Endodermal cell (in vitro differentiated cells): ENCODE measurements around the gene ZNF81. TPM values are rescaled to one million over a fixed set of nuclear protein-coding genes. Genes with fewer than 3 reads are reported as not detected.

Experiments used
- DNase-seq: peaks from one replicate; pipeline ENCODE4 v3.0.0-alpha.2; 2017
- H3K27ac ChIP-seq: 2 replicates; pipeline ENCODE4 v1.5.1; 2013; ENCODE audit warnings: mild to moderate bottlenecking, low read depth, low read length, moderate library complexity
- H3K27me3 ChIP-seq: 2 replicates; pipeline ENCODE4 v1.6.1; 2013; ENCODE audit warnings: mild to moderate bottlenecking, low read length, moderate library complexity; ENCODE audit not compliant: insufficient read depth, control insufficient read depth, poor library complexity, severe bottlenecking
- H3K36me3 ChIP-seq: 2 replicates; pipeline ENCODE4 v1.7.0; 2013; ENCODE audit warnings: mild to moderate bottlenecking, low read length, moderate library complexity; ENCODE audit not compliant: control insufficient read depth, insufficient read depth
- H3K4me1 ChIP-seq: one replicate; pipeline ENCODE4 v1.7.0; 2013; ENCODE audit warnings: low read length; ENCODE audit not compliant: control insufficient read depth, insufficient read depth
- H3K4me3 ChIP-seq: 2 replicates; pipeline ENCODE4 v1.5.1; 2013; ENCODE audit warnings: mild to moderate bottlenecking, low read length, moderate library complexity
- H3K9ac ChIP-seq: 2 replicates; pipeline ENCODE4 v1.6.1; 2013; ENCODE audit warnings: mild to moderate bottlenecking, low read length, moderate library complexity; ENCODE audit not compliant: poor library complexity, severe bottlenecking; ENCODE audit errors: extremely low read depth
- H3K9me3 ChIP-seq: 2 replicates; pipeline ENCODE4 v1.6.1; 2013; ENCODE audit warnings: mild to moderate bottlenecking, low read length, moderate library complexity; ENCODE audit not compliant: control insufficient read depth
- H3K27ac Mint-ChIP-seq: 2 replicates; pipeline ENCODE4 v1.8.0; 2020; ENCODE audit warnings: mixed read lengths
- H3K27me3 Mint-ChIP-seq: 2 replicates; pipeline ENCODE4 v1.8.0; 2021; ENCODE audit warnings: mild to moderate bottlenecking, mixed read lengths; ENCODE audit not compliant: insufficient read depth
- H3K36me3 Mint-ChIP-seq: 2 replicates; pipeline ENCODE4 v1.8.0; 2020; ENCODE audit warnings: low read depth, mixed read lengths
- H3K4me1 Mint-ChIP-seq: 2 replicates; pipeline ENCODE4 v1.8.0; 2020; ENCODE audit warnings: mixed read lengths
- H3K4me3 Mint-ChIP-seq: 2 replicates; pipeline ENCODE4 v1.8.0; 2020; ENCODE audit warnings: mild to moderate bottlenecking, moderate library complexity, mixed read lengths
- H3K9me3 Mint-ChIP-seq: 2 replicates; pipeline ENCODE4 v1.8.0; 2020; ENCODE audit warnings: mild to moderate bottlenecking, mixed read lengths
- CTCF ChIP-seq: fragments of 200-600 bp; sonication (generic); conservative IDR thresholded peaks from 2 replicates; pipeline ENCODE4 v1.5.0; 2021; ENCODE audit warnings: antibody characterized with exemption, mild to moderate bottlenecking
- WGBS, 2 experiments: methylation state at CpG; one replicate each; pipeline versions ENCODE4 v1.1.5 to v1.1.7; 2013; ENCODE audit warnings: missing lambda C conversion rate in 2 of 2, mixed read lengths in 1 of 2; ENCODE audit not compliant: insufficient coverage in 1 of 2, insufficient read length in 1 of 2; 5-methylcytosine and 5-hydroxymethylcytosine counted together
- total RNA-seq, 2 donors: library from RNA; stranded (reverse); fragmentation: NEBNext Ultra II Directional in 1 of 2; extraction: Animal tissue kit (Norgen Biotek cat#: 25700) in 1 of 2; gene quantifications; 2 replicates in 1 of 2; 3 replicates in 1 of 2; pipeline ENCODE4 v1.2.1, GENCODE V29; 2021

The ZNF81 gene
- total RNA-seq, 2 donors from 2014 or later: 9.8 to 12.6 TPM

- peaks cover 22% of the 10 kb centered on the region for H3K9me3 ChIP-seq
- no peaks in the 10 kb centered on the region for H3K4me1 ChIP-seq
- no peak for TF ChIP-seq CTCF
- no peak overlapping the region for H3K9ac ChIP-seq
- Mint-ChIP-seq H3K27ac (no peak overlapping the region), H3K4me3 (no peak overlapping the region), H3K4me1 (no peaks in the 10 kb centered on the region), H3K36me3 (peaks cover 63% of the 10 kb centered on the region), H3K27me3 (no peaks in the 10 kb centered on the region), H3K9me3 (peaks cover 73% of the 10 kb centered on the region)
- H3K27me3 ChIP-seq: no peaks in the 10 kb centered on the region
- 100% methylated on average over 1 of the region's 1 CpG; no CpG with 5 or more reads in 1 of the 2 experiments for WGBS, 2 experiments
- H3K36me3 ChIP-seq: peaks cover 27% of the 10 kb centered on the region
- H3K27ac ChIP-seq: no peak overlapping the region
- no peak overlapping the region for H3K4me3 ChIP-seq
- DNase-seq: no peak
Measured at GRCh38 chrX:47880927-47881326, 44.2 kb downstream of the ZNF81 start.

- Mint-ChIP-seq H3K36me3 (peaks cover 47% of the 10 kb centered on the region), H3K27ac (no peak overlapping the region), H3K4me1 (no peaks in the 10 kb centered on the region), H3K27me3 (no peaks in the 10 kb centered on the region), H3K9me3 (peaks cover 65% of the 10 kb centered on the region), H3K4me3 (no peak overlapping the region)
- Histone ChIP-seq H3K4me3 (no peak overlapping the region), H3K36me3 (peaks cover 22% of the 10 kb centered on the region), H3K27ac (no peak overlapping the region), H3K9me3 (peaks cover 9% of the 10 kb centered on the region), H3K27me3 (no peaks in the 10 kb centered on the region), H3K4me1 (no peaks in the 10 kb centered on the region), H3K9ac (no peak overlapping the region)
- DNase-seq: no peak
- no peak for TF ChIP-seq CTCF
- 96% methylated on average over 2 of the region's 3 CpGs; no CpG with 5 or more reads in 1 of the 2 experiments for WGBS, 2 experiments
Measured at GRCh38 chrX:47885501-47885900, 48.8 kb downstream of the ZNF81 start.

- Mint-ChIP-seq H3K9me3 (peaks cover 56% of the 10 kb centered on the region), H3K36me3 (peaks cover 26% of the 10 kb centered on the region), H3K27me3 (no peaks in the 10 kb centered on the region), H3K4me1 (peaks cover 2% of the 10 kb centered on the region), H3K27ac (no peak overlapping the region), H3K4me3 (no peak overlapping the region)
- peaks cover 9% of the 10 kb centered on the region for H3K36me3 ChIP-seq
- no peaks in the 10 kb centered on the region for H3K27me3 ChIP-seq
- no peak overlapping the region for H3K27ac ChIP-seq
- TF ChIP-seq CTCF: no peak
- H3K4me3 ChIP-seq: no peak overlapping the region
- no peaks in the 10 kb centered on the region for H3K4me1 ChIP-seq
- peaks cover 6% of the 10 kb centered on the region for H3K9me3 ChIP-seq
- no peak overlapping the region for H3K9ac ChIP-seq
- peak; percentile 42 for DNase-seq
Measured at GRCh38 chrX:47898024-47898423, 61.3 kb downstream of the ZNF81 start.
